Kidney (tissue), 14 donors: Measurements from ENCODE around the gene NDNF. TPM values are rescaled to one million over a fixed set of nuclear protein-coding genes. Genes with fewer than 3 reads are reported as not detected.

ENCODE experiments used
- DNase-seq, 5 donors: peaks; one replicate each; pipeline ENCODE4 v3.0.0-alpha.2; 2013 to 2020
- FAIRE-seq: peaks from 2 replicates; lab custom pipeline; 2012; peaks lifted over from hg19 to GRCh38; lab: Jason Lieb, UNC
- H3K27ac ChIP-seq, 2 donors: one replicate each; pipeline ENCODE4 v1.7.0; 2013; ENCODE audit warnings: low read depth in 2 of 2, low read length in 2 of 2, inconsistent platforms in 1 of 2
- H3K27me3 ChIP-seq: one replicate; pipeline ENCODE4 v1.7.1; 2013; ENCODE audit warnings: low read length, inconsistent platforms; ENCODE audit not compliant: control insufficient read depth, insufficient read depth
- H3K36me3 ChIP-seq, 3 donors: one replicate each; pipeline versions ENCODE4 v1.7.0 to v1.7.1; 2013; ENCODE audit warnings: low read length in 3 of 3, control low read depth in 1 of 3, inconsistent platforms in 1 of 3; ENCODE audit not compliant: insufficient read depth in 3 of 3, control insufficient read depth in 2 of 3
- H3K4me1 ChIP-seq, 3 donors: one replicate each; pipeline versions ENCODE4 v1.7.0 to v1.7.1; 2013; ENCODE audit warnings: low read length in 3 of 3, inconsistent platforms in 1 of 3, low read depth in 1 of 3; ENCODE audit not compliant: control insufficient read depth in 2 of 3, insufficient read depth in 2 of 3
- H3K4me3 ChIP-seq, 3 donors: one replicate each; pipeline versions ENCODE4 v1.7.0 to v1.8.1; 2013; ENCODE audit warnings: low read length in 3 of 3, control low read depth in 1 of 3, inconsistent platforms in 1 of 3
- H3K9ac ChIP-seq, 3 donors: one replicate each; pipeline versions ENCODE4 v1.7.0 to v1.7.1; 2013; ENCODE audit warnings: low read length in 3 of 3, control low read depth in 1 of 3, inconsistent platforms in 1 of 3
- H3K9me3 ChIP-seq, 3 donors: one replicate each; pipeline versions ENCODE4 v1.7.0 to v1.7.1; 2013; ENCODE audit warnings: low read length in 3 of 3, control low read depth in 1 of 3, inconsistent platforms in 1 of 3; ENCODE audit not compliant: control insufficient read depth in 2 of 3, insufficient read depth in 1 of 3
- CTCF ChIP-seq: IDR thresholded peaks from 3 replicates; pipeline ENCODE4 v1.5.1; 2012; ENCODE audit warnings: mild to moderate bottlenecking, moderate library complexity, borderline replicate concordance; ENCODE audit not compliant: insufficient read depth; ENCODE audit errors: extremely low read depth
- intact Hi-C: fragments of 100-400 bp; cut with DNase I; formaldehyde crosslinking; loops from one replicate; pipeline ENCODE4 v1.11.1; 2022
- polyA plus RNA-seq: library from polyadenylated mRNA; stranded (reverse); fragments of 350-450 nt; fragmentation: Illumina TruSeq; extraction: RNeasy Lipid Tissue Mini Kit (QIAGEN cat#74804); gene quantifications from one replicate; pipeline ENCODE4 v1.2.3, GENCODE V29; 2014; ENCODE audit warnings: low read depth, low replicate concordance; ENCODE audit not compliant: insufficient read depth
- total RNA-seq: library from RNA; stranded (reverse); fragmentation: NEBNext Ultra II Directional; extraction: Animal tissue kit (Norgen Biotek cat#: 25700); gene quantifications from one replicate; pipeline ENCODE4 v1.2.1, GENCODE V29; 2021
- donor health status: control.
- donor health status: control.
- donor health status: control.
- donor health status: control.
- donor health status: control.
- donor health status: DM: yes; HTN: yes; CAD: no.
- donor health status: Normal renal cell carcinoma (clear cell type).

Gene NDNF
- total and polyA plus RNA-seq, 2 donors from 2014 or later = 1.6 to 14.7 TPM

- Histone ChIP-seq H3K27me3 (no peaks in the 10 kb centered on the region), H3K36me3 (no peaks in the 10 kb centered on the region), H3K27ac (no peak overlapping the region), H3K9me3 (no peaks in the 10 kb centered on the region), H3K4me1 (no peaks in the 10 kb centered on the region), H3K9ac (no peak overlapping the region), H3K4me3 (no peak overlapping the region)
- intact Hi-C loops = no loop called here
- FAIRE-seq (no peak), DNase-seq (no peak)
- TF ChIP-seq CTCF = no peak
These were observed 23.2 kb downstream of the NDNF start for GRCh38 chr4:121049072-121049599.

GRCh38 chr4:121048165-121048564, 24.2 kb downstream of the NDNF start:
- Histone ChIP-seq H3K4me3 (no peak overlapping the region), H3K27me3 (no peaks in the 10 kb centered on the region), H3K27ac (no peak overlapping the region), H3K9me3 (no peaks in the 10 kb centered on the region), H3K4me1 (no peaks in the 10 kb centered on the region), H3K36me3 (no peaks in the 10 kb centered on the region), H3K9ac (no peak overlapping the region)
- intact Hi-C loops = no loop called here
- no peak for FAIRE-seq
- no peak for TF ChIP-seq CTCF
- DNase-seq = no peak

GRCh38 chr4:121041307-121042090, 30.8 kb downstream of the NDNF start:
- Histone ChIP-seq H3K27me3 (no peaks in the 10 kb centered on the region), H3K9me3 (no peaks in the 10 kb centered on the region), H3K4me3 (no peak overlapping the region), H3K9ac (no peak overlapping the region), H3K27ac (no peak overlapping the region), H3K36me3 (no peaks in the 10 kb centered on the region), H3K4me1 (no peaks in the 10 kb centered on the region)
- intact Hi-C loops = no loop called here
- TF ChIP-seq CTCF = no peak
- FAIRE-seq (no peak), DNase-seq (no peak)
